K562 treated with DMSO at 1 percent for 48 hours (cell line): ENCODE measurements around the gene DDA1. TPM values are rescaled to one million over a fixed set of nuclear protein-coding genes. Genes with fewer than 3 reads are reported as not detected.

Experiments used
- total RNA-seq: library from RNA; unstranded; fragments of 300-600 nt; gene quantifications from 2 replicates; pipeline ENCODE4 v1.2.3, GENCODE V29; 2022; ENCODE audit warnings: low replicate concordance; ENCODE audit errors: extremely low read depth

Gene DDA1
- total RNA-seq: 453 TPM in 1 of 2 replicates, not detected in the other

DNA sequence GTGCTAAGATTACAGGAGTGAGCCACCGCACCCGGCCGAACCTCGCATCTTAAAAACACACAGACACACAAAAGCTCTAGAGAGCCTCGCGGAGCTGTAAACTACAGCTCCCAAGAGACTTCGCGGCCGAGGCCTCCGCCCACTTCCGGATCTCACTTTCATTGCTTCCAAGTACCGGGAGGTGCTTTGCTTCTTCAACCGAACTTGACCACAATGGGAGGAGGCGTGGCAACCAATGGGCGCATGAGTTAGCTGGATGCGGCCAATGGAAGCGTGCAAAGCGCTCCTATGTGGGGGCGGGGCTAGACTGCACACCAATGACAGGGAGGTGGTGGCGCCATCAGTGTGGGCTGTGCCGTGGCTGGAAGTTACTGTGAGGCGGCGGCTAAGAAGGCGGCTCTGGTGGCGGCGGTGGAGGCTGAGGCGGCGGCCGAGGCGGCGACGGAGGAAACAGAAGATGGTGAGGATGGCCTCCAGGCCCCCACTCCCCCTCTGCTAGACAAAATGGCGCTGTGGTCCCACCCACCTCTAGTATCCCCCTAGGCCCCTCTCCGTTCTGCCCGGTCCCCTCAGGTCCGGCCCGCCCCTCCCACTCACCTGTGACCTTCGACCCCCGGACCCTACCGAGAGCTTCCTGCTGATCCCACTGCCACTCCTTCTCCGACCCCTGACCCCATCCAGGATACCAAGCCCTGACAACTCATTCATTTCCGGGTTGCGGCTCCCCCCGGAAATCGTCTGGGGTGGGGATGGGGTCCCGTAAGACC lies at the start of gene DDA1:
Gene DDA1, plus strand, starts transcription at position 366 of the 767 bp plus-strand sequence. Its CDS starts 92 bp downstream, at position 458.

DNA sequence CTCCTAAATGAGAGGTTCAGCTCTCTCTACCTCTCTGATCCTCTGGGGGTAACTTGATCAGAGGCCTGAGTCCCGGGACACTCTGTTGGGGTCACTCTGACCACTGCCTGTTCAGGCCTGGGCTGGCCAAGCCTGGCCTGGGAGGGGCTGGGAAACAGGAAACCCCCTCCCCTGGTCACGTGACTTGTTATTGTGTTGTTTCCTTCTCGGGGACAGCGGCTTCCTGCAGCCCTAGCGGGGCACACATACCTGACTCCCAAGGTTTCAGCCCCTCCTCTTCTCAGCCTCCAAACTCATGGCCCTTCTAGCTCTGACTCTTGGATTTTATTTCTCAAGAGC lies 44.8 kb upstream of the DDA1 start, which contains the start of gene USHBP1:
Gene USHBP1, minus strand, starts transcription at position 105 of the 339 bp plus-strand sequence. CDS start 446 bp downstream, outside the sequence.

DNA sequence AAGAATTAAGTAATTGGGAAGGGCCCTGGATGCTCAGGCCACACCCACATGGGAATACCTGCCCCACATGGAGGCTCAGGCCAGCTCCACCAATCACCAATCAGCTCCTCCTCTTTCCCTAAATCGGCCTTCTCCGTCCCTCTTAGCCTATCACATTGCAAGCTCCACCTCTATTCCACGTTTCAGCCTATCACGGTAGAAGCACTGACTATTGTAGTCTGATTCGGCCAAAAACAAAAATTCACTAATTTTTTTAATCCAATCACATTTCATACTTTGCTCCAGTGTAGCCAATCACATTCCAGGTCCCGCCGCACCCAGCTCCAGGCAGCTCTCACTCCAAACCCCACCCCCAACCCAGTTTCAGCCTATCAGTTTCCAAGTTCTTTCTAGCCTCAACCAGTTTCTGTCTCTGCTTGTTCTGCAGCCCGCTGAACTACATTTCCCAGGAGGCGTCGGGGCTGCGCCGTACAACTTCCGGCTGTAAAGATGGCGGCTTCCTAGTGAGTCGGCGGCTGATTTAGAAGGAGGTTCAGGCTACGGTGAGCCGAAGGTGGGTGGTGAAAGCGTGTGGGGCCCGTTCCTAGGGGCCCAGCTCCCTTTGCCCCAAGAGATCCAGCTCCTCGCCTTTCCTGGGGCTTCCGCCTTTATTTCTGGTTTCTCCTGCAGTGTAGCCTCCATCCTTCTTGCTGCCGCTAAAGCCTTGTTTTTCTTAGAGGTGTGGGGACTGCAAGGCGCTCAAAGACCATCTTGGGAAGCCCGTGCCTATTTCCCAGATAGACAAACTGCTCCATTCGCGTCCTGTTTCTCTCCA lies 42.2 kb upstream of the DDA1 start, which contains the start of gene BABAM1:
Gene BABAM1, plus strand, starts transcription at position 469 of the 814 bp plus-strand sequence. CDS start 1,364 bp downstream, outside the sequence.

DNA sequence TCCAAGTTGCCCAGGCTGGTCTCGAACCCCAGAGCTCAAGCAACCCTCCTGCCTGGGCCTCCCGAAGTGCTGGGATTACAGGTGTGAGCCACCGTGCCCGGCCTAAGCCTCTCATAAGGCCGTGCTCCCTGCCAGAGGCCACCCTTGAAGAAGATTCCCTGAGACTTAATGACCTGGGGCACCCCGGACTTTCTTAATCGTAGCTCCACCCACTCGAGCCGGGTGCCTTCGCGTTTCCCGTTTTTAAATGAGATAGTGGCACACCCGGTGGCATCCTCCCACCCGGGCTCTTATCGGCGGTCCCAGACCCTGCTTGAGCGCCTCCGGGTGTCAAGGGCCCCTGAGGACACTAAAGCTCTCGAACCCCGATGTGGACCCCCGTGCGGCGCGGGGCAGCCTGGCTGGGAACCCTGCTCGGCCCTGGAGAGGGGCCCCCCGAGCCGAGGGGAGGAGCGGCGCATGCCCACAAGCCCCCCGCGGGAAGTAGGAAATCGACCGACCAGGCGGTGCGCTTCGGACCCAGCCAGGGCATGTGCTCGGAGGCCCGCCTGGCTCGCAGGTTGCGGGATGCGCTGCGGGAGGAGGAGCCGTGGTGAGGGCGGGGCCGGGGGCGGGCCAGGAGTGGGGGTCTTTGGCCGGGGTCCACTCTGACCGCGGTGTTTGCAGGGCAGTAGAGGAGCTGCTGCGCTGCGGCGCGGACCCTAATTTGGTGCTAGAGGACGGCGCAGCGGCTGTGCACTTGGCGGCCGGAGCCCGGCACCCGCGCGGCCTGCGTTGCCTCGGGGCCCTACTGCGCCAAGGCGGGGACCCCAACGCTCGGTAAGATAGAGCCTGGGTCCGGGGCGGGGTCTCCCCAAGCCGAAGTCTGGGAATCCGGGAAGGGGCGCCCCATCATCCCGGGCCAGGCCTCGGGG lies 27.7 kb upstream of the DDA1 start, which contains the start of gene ANKLE1:
Gene ANKLE1, plus strand, starts transcription at position 511 of the 914 bp plus-strand sequence. Its CDS starts 20 bp downstream, at position 531.

DNA sequence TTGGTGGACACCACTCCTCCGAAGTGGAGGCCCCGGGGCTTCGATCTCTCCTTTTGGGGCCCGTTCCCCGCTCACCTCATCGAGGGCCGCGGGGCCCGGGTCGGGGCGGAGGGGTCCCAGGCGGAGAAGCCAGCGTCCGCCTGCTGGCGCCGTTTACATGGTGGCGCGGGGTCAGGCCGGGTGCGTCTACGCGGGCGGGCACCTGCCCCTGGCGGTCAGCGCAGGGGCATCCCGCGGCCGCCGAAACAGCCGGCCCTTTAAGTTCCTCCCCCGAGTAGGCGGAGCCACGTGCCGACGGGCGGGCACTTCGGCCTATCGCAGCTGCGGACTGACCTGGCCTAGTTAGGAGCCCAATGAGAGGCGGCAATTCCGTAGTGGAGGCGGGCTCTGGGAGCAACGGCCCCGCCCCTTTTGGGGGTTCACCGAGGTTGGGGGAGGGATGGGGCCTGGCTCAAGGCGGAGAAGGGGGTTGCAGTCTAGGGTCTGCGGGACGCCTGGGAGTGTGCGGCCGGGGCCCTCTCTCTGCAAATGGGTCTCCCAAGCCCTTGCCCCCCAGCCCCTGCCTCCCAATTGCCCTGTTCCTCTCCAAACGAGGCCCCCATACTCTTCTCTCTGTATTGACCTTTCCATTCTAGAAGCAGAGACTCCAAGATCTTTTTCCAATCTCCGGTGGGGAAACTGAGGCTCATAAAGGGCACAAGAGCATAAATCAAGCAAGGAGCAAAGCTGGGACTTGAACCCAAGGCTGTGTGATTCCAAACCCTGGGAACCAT lies 6.0 kb upstream of the DDA1 start, which contains the start of gene ABHD8:
Gene ABHD8, minus strand, starts transcription at position 259 of the 773 bp plus-strand sequence. CDS start 1,809 bp downstream, outside the sequence.

DNA sequence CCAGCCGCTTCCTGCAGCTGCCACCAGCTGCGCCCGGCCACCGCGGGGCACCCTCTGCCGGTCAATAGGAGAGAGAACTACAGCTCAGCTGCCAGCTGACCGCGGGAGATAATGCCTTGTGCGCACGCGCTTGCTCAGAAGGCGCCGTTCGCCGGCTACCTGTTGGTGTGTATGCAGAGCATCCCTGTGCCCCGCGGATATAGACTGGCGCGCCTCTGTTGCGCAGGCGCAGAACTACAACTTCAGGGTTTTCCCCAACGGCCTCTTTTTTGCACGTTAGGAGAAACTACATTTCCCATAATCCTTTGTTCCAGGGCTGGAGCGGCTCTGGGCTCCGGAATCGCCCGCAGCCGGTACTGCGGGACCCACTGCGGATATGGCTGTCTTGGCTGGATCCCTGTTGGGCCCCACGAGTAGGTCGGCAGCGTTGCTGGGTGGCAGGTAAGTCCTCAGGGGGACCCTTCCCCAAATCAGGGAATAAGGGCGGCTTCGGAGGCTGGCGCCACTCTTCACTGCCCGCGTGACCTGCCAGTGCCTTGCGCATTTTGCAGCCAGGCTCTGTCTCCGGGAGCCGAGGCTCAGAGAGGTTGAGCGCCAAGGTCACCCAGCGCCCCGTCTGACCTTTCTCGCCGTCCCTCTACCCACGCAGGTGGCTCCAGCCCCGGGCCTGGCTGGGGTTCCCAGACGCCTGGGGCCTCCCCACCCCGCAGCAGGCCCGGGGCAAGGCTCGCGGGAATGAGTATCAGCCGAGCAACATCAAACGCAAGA lies 3.7 kb upstream of the DDA1 start, which contains the start of gene MRPL34:
Gene MRPL34, plus strand, starts transcription at position 356 of the 768 bp plus-strand sequence. Its CDS starts 21 bp downstream, at position 377.

DNA sequence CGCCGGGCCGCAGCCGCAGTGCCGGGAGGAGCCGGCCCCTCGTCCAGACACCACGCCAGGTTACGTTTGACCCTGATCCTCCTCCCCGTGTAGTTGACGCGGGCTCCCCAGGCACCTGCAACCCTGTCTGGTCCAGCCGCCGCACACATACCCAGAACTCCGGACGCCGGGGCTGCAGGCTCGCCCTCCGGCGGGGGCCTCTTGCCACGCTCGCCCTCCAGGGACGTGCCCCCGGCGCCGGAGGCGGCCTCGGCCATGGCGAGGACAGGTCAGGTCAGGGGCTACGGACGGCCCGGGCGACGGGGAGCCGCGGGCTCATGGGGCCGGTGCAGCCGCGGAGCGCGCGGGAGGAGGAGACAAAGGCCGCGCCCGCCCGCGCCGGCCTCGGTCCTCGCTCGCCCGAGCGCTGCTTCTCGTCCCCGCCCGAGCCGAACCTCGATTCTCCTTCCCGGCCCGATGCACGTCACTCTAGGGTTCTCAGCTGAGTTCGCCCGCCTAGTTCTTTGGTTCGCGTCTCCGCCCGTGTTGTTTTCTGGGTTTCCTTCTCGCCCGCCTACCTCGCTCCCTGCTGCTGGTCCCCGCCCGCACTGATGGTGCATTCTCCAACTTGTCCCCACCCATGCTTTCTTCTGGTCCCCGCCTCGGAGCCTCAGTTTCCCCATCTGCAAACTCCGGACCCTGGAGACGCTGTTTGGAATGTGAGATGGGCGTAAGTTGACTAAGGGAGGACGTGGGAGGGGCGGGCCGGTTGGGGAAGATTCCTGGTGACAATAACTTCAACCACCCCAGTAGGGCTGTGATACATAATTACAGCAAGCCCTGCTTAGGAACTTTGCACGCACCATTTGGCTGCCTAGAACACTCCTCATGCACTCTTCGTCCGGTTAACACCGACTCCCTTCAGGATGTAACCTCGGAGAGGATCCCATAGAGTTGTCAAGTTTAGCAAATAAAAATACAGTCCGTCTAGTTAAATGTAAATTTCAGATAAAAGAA lies 25.3 kb downstream of the DDA1 start, which contains the start of gene ANO8:
Gene ANO8, minus strand, starts transcription at position 442 of the 996 bp plus-strand sequence. Its CDS starts 185 bp downstream, at position 257.

DNA sequence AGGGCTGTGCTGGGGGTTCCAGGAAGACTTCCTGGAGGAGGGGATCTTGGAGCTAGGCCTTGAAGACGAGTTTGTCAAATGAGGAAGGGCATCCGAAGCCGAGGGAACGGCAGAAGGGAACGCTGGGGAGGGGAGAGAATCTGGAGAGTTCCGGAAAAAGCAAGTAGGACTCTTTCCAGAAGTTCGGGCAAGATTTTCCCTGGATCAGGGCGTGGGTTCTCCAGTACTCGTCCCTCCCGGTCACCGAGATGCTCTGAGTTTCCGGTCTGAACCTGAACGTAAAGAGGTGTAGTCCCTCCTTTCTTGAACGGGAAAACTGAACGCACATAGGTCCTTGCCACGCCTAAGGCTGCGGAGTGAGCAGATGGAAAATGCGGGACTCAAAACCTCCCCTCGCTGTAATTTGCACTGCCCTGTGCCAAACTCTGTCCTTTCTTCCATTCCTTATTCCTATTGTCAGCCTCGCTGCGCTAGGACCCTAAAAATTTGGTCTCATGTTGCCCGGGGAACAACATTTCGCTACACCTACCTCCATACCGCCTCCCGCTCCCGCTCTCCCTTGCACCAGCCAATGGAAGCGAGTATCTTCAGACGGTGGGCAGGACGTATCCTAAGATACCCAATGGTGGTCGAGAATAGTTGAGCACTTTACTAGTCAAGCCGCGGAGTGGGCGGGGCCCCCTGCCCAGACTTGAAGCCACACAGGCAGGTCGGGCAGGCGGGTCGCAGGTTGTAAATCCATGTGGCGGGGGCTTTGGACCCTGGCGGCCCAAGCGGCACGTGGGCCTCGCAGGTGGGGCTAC lies 27.7 kb downstream of the DDA1 start, which contains the start of gene GTPBP3:
Gene GTPBP3, plus strand, starts transcription at position 682 of the 803 bp plus-strand sequence. Its CDS starts 59 bp downstream, at position 741.

Other genes with a start within 250 kb of the DDA1 start
- gene HAUS8, start 234.1 kb upstream of the DDA1 start, total RNA-seq: not detected in 2 replicates
- 416 TPM in 1 of 2 replicates, not detected in the other for gene MYO9B, start 233.8 kb upstream of the DDA1 start, total RNA-seq
- gene USE1, start 94.2 kb upstream of the DDA1 start, total RNA-seq: not detected in 2 replicates
- gene OCEL1, start 83.3 kb upstream of the DDA1 start, total RNA-seq: not detected in 2 replicates
- gene NR2F6, start 63.6 kb upstream of the DDA1 start, total RNA-seq: 322 TPM in 1 of 2 replicates, not detected in the other
- not detected in 2 replicates for gene USHBP1, start 44.8 kb upstream of the DDA1 start, total RNA-seq
- gene BABAM1, start 42.1 kb upstream of the DDA1 start, total RNA-seq: not detected in 2 replicates
- not detected in 2 replicates for gene ANKLE1, start 27.7 kb upstream of the DDA1 start, total RNA-seq
- gene ABHD8, start 6.1 kb upstream of the DDA1 start, total RNA-seq: not detected in 2 replicates
- gene MRPL34, start 3.7 kb upstream of the DDA1 start, total RNA-seq: not detected in 2 replicates
- gene ANO8, start 25.3 kb downstream of the DDA1 start, total RNA-seq: not detected in 2 replicates
- not detected in 2 replicates for gene GTPBP3, start 28.0 kb downstream of the DDA1 start, total RNA-seq
- not detected in 2 replicates for gene PLVAP, start 67.8 kb downstream of the DDA1 start, total RNA-seq
- gene CCDC194, start 84.6 kb downstream of the DDA1 start, total RNA-seq: not detected in 2 replicates
- 2,778 TPM in 1 of 2 replicates, not detected in the other for gene BST2, start 96.1 kb downstream of the DDA1 start, total RNA-seq
- gene MVB12A, start 110.5 kb downstream of the DDA1 start, total RNA-seq: not detected in 2 replicates
- gene TMEM221, start 139.1 kb downstream of the DDA1 start, total RNA-seq: not detected in 2 replicates
- not detected in 2 replicates for gene NXNL1, start 151.4 kb downstream of the DDA1 start, total RNA-seq
- gene SLC27A1, start 161.0 kb downstream of the DDA1 start, total RNA-seq: not detected in 2 replicates
- gene PGLS, start 202.1 kb downstream of the DDA1 start, total RNA-seq: not detected in 2 replicates
- 98.5 TPM in 1 of 2 replicates, not detected in the other for gene COLGALT1, start 246.1 kb downstream of the DDA1 start, total RNA-seq